ENCODE measurements around the gene ATP9B.

Gene ATP9B

DNA sequence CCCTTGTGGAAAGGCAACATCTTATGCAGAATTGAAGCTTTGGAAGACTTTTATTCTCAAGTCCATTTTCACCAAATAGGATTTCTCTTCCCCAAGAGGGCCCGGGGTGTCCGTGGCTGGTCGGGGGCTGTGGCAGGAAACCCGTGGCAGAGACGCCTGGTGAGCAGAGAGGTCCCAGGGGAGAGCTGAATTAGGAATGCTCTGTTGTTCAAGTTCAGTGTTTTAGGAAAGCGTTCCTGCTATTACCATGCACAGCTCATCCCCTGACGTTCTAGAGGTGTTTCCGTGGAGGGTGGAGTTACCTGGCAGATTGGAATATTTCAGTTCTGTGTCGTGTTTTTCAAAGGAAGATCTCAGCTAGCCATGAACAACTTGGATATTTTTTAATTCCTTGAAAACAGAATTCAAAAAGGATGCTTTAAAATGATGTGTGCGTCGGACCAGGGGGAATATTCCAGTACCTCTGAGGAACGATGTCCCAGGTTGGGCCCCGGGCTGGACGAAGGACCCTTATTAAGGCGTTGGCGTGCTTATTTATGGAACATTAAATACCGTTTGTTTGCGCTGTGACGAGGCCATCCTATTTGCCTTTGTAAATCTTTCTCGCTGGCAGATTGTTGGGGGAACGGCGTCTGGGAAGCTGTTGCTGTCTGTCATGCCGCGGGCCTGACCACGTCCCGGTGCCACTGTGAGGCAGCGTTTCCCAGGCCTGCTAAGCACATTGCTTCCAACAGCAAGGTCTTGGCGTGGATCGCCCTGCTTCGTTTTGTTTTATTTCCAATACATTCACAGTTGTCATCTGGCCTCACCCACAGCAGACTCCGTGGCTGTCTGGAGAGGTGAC lies 334.8 kb downstream of the ATP9B start:
- Histone ChIP-seq H3K9ac (ENCODE audit: low read length) (no peak overlapping the region), H3K36me3 (replicated peaks; ENCODE audit: low read depth, low read length) (peaks cover 31% of the 10 kb centered on the region), H3K4me2 (ENCODE audit: low read length) (no peak overlapping the region), H3K27me3 (ENCODE audit: low read depth, low read length) (no peaks in the 10 kb centered on the region), H3K79me2 (ENCODE audit: low read length) (peaks cover 91% of the 10 kb centered on the region), H2AFZ (ENCODE audit: low read depth, low read length) (no peak overlapping the region), H3K4me3 (ENCODE audit: low read length) (no peak overlapping the region), H3K4me1 (ENCODE audit: low read length) (peaks cover 24% of the 10 kb centered on the region), H3K27ac (ENCODE audit: low read length) (no peak overlapping the region), H4K20me1 (ENCODE audit: insufficient read depth, low read length) (peaks cover 59% of the 10 kb centered on the region), H3K9me3 (ENCODE audit: insufficient read depth, low read length) (no peaks in the 10 kb centered on the region)
- TF ChIP-seq EZH2phosphoT487 (IDR thresholded peaks at IDR 0.05; ENCODE audit: low read depth), result no peak
- no peak for TF ChIP-seq CTCF (IDR thresholded peaks at IDR 0.05; ENCODE audit: low read depth, low read length)

- Histone ChIP-seq H3K27me3 (ENCODE audit: low read depth, low read length) (no peaks in the 10 kb centered on the region), H3K79me2 (ENCODE audit: low read length) (peaks cover 90% of the 10 kb centered on the region), H3K9ac (ENCODE audit: low read length) (no peak overlapping the region), H3K4me3 (ENCODE audit: low read length) (no peak overlapping the region), H4K20me1 (ENCODE audit: insufficient read depth, low read length) (peaks cover 64% of the 10 kb centered on the region), H3K4me2 (ENCODE audit: low read length) (no peak overlapping the region), H3K36me3 (replicated peaks; ENCODE audit: low read depth, low read length) (peaks cover 28% of the 10 kb centered on the region), H3K4me1 (ENCODE audit: low read length) (peaks cover 24% of the 10 kb centered on the region), H3K9me3 (ENCODE audit: insufficient read depth, low read length) (no peaks in the 10 kb centered on the region), H3K27ac (ENCODE audit: low read length) (no peak overlapping the region), H2AFZ (ENCODE audit: low read depth, low read length) (no peak overlapping the region)
- TF ChIP-seq CTCF (IDR thresholded peaks at IDR 0.05; ENCODE audit: low read depth, low read length) (no peak), EZH2phosphoT487 (IDR thresholded peaks at IDR 0.05; ENCODE audit: low read depth) (no peak)
Measured at GRCh38 chr18:79404567-79404910, 335.3 kb downstream of the ATP9B start.

- Histone ChIP-seq H3K27me3 (ENCODE audit: low read depth, low read length) (no peaks in the 10 kb centered on the region), H3K4me1 (ENCODE audit: low read length) (peaks cover 21% of the 10 kb centered on the region), H3K27ac (ENCODE audit: low read length) (peak overlapping the region; percentile 58), H3K4me2 (ENCODE audit: low read length) (peak overlapping the region; percentile 75), H3K9me3 (ENCODE audit: insufficient read depth, low read length) (no peaks in the 10 kb centered on the region), H3K9ac (ENCODE audit: low read length) (peak overlapping the region; percentile 54), H4K20me1 (ENCODE audit: insufficient read depth, low read length) (peaks cover 70% of the 10 kb centered on the region), H3K4me3 (ENCODE audit: low read length) (peak overlapping the region; percentile 69), H2AFZ (ENCODE audit: low read depth, low read length) (peak overlapping the region; percentile 1; the same call in 1 of the 2 replicates), H3K36me3 (replicated peaks; ENCODE audit: low read depth, low read length) (peaks cover 27% of the 10 kb centered on the region), H3K79me2 (ENCODE audit: low read length) (peaks cover 94% of the 10 kb centered on the region)
- 0 out of 2 replicates have a peak, but pooled peaks have one; percentile 4 for TF ChIP-seq CTCF (IDR thresholded peaks at IDR 0.05; ENCODE audit: low read depth, low read length)
- no peak for TF ChIP-seq EZH2phosphoT487 (IDR thresholded peaks at IDR 0.05; ENCODE audit: low read depth)
Measured at GRCh38 chr18:79405019-79405780, 336.0 kb downstream of the ATP9B start.
